Heart left ventricle (tissue), 16 donors: ENCODE data around the gene GABPB1. TPM values are rescaled to one million over a fixed set of nuclear protein-coding genes. Genes with fewer than 3 reads are reported as not detected.

Experiments
- ATAC-seq, 4 donors: fragments of 200-7000 bp; cut with Tn5 transposase; one replicate each; pipeline ENCODE4 v1.9.1; 2020 to 2022; ENCODE audit warnings: moderate library complexity in 4 of 4, mild to moderate bottlenecking in 3 of 4, moderate number of reproducible peaks in 1 of 4
- DNase-seq, 5 donors: peaks; one replicate each; pipeline ENCODE4 v3.0.0-alpha.2; 2020
- H3K27ac ChIP-seq, 12 donors: fragments of 200-600 bp; sonication (generic) in 4 of 12; one replicate each; pipeline versions ENCODE4 v1.5.0 to v1.8.0; 2016 to 2022; ENCODE audit warnings: mild to moderate bottlenecking in 2 of 12
- H3K27me3 ChIP-seq, 9 donors: fragments of 200-600 bp; sonication (generic) in 2 of 9; one replicate each; pipeline versions ENCODE4 v1.5.1 to v1.8.0; 2016 to 2022; ENCODE audit warnings: mild to moderate bottlenecking in 3 of 9
- H3K36me3 ChIP-seq, 9 donors: fragments of 200-600 bp; sonication (generic) in 2 of 9; one replicate each; pipeline versions ENCODE4 v1.5.0 to v1.8.0; 2018 to 2022; ENCODE audit warnings: mild to moderate bottlenecking in 2 of 9
- H3K4me1 ChIP-seq, 12 donors: fragments of 200-600 bp; sonication (generic) in 4 of 12; one replicate each; pipeline versions ENCODE4 v1.5.0 to v1.8.0; 2016 to 2022; ENCODE audit warnings: mild to moderate bottlenecking in 3 of 12
- H3K4me3 ChIP-seq, 12 donors: fragments of 200-600 bp; sonication (generic) in 4 of 12; one replicate each; pipeline versions ENCODE4 v1.5.0 to v1.8.0; 2017 to 2022; ENCODE audit warnings: mild to moderate bottlenecking in 9 of 12, moderate library complexity in 4 of 12
- H3K9me3 ChIP-seq, 12 donors: fragments of 200-600 bp; sonication (generic) in 4 of 12; one replicate each; pipeline versions ENCODE4 v1.5.0 to v1.8.0; 2016 to 2022; ENCODE audit warnings: mild to moderate bottlenecking in 1 of 12
- CTCF ChIP-seq, 12 donors: fragments of 200-600 bp; sonication (generic) in 4 of 12; IDR thresholded peaks; one replicate each; pipeline versions ENCODE4 v1.5.0 to v1.8.0; 2018 to 2022; ENCODE audit warnings: antibody characterized with exemption in 12 of 12, mild to moderate bottlenecking in 5 of 12
- POLR2A ChIP-seq, 2 donors: fragments of 450-650 bp; IDR thresholded peaks; one replicate each; pipeline ENCODE4 v1.6.1; 2017; ENCODE audit warnings: antibody characterized with exemption in 2 of 2, mild to moderate bottlenecking in 2 of 2, moderate library complexity in 2 of 2
- WGBS, 4 donors: extraction: QIAGEN DNeasy Blood & Tissue Kit in 2 of 4; methylation state at CpG; one replicate each; pipeline versions ENCODE4 v1.1.5 to v1.1.7; 2013 to 2018; 5-methylcytosine and 5-hydroxymethylcytosine counted together
- intact Hi-C, 10 donors: fragments of 100-400 bp; cut with DNase I; formaldehyde crosslinking; loops; one replicate each; pipeline versions ENCODE4 v1.11.1 to v1.14.2; 2022
- polyA plus RNA-seq, 2 donors: library from polyadenylated mRNA; stranded (reverse); fragments of 200-250 nt; gene quantifications; one replicate each; pipeline ENCODE4 v1.2.3, GENCODE V29; 2013
- total RNA-seq, 9 donors: library from RNA; depleted of rRNA in 2 of 9; stranded (reverse); fragments of >200 nt in 2 of 9; fragmentation: NEBNext Ultra II Directional in 3 of 9; extraction: Animal tissue kit (Norgen Biotek cat#: 25700) in 3 of 9; gene quantifications; one replicate each; pipeline versions ENCODE4 v1.1.0 to v1.2.4, GENCODE V29; 2016 to 2023
- donor health status: ischemic (EF 13 %, LVEDD 7.1; RV severe dilation, severe dysfunction).
- donor health status: healthy with polysubstance abuse.
- donor health status: DM: no; HTN: yes; CAD: no.
- donor health status: DM: no; HTN: no; CAD: no.
- donor health status: ischemic (EF 25% LVEDD 6.9; RV normal size, moderate dysfunction).
- donor health status: ischemic (EF 25% LVEDD 5.7; RV mildly dilated, moderate dysfunction).
- donor health status: healthy.
- donor health status: DM: yes; HTN: yes; CAD: no.
- donor health status: ischemic (EF 35%, LVEDD 5.7; RV mildly dilated, moderate dysfunction).
- donor health status: nonischemic (EF 11% LVEDD 7.7; RV severe dilation, severe dysfunction).
- donor health status: DM: yes; HTN: yes; CAD: no.
- donor health status: PGD.
- donor health status: ischemic (EF 29% LVEDD 5.4; RV normal size, mild dysfunction).
- donor health status: nonischemic (EF 23%, LVEDD 6.1; RV moderate dilation, normal function).

The GABPB1 gene
- total and polyA plus RNA-seq, 11 donors = 3.6 to 14.2 (median 9.6) TPM

- 93 to 98% (median 95%) methylated on average over 3 of the region's 3 CpGs for WGBS, 4 donors
- Histone ChIP-seq H3K27me3 (no peaks in the 10 kb centered on the region), H3K9me3 (no peaks in the 10 kb centered on the region), H3K4me1 (no peaks in the 10 kb centered on the region), H3K4me3 (no peak overlapping the region), H3K27ac (no peak overlapping the region), H3K36me3 (no peaks in the 10 kb centered on the region)
- no peak for DNase-seq
- intact Hi-C loops = no loop called here
- ATAC-seq = no peak
- TF ChIP-seq POLR2A (IDR thresholded peaks at IDR 0.05) = no peak
- TF ChIP-seq CTCF (IDR thresholded peaks at IDR 0.05) = no peak
Measured at GRCh38 chr15:50328116-50328515, 26.9 kb downstream of the GABPB1 start.

- Histone ChIP-seq H3K4me1 (peaks cover 0 to 12% (median 0%) of the 10 kb centered on the region in 12 donors), H3K27ac (no peak overlapping the region), H3K9me3 (no peaks in the 10 kb centered on the region), H3K36me3 (no peaks in the 10 kb centered on the region), H3K4me3 (no peak overlapping the region), H3K27me3 (no peaks in the 10 kb centered on the region)
- TF ChIP-seq CTCF (IDR thresholded peaks at IDR 0.05) = no peak
- TF ChIP-seq POLR2A (IDR thresholded peaks at IDR 0.05) = no peak
- intact Hi-C loops = no loop called here
- DNase-seq (no peak), ATAC-seq (no peak)
- WGBS, 4 donors = 50 to 67% (median 63%) methylated on average over 3 of the region's 3 CpGs
Measured at GRCh38 chr15:50321680-50322210, 33.3 kb downstream of the GABPB1 start.

GRCh38 chr15:50320504-50320903 lies 34.5 kb downstream of the GABPB1 start:
- intact Hi-C loops = no loop called here
- Histone ChIP-seq H3K36me3 (no peaks in the 10 kb centered on the region), H3K4me3 (no peak overlapping the region), H3K27me3 (no peaks in the 10 kb centered on the region), H3K4me1 (peaks cover 0 to 12% (median 0%) of the 10 kb centered on the region in 12 donors), H3K9me3 (no peaks in the 10 kb centered on the region), H3K27ac (no peak overlapping the region)
- no peak for ATAC-seq
- DNase-seq = no peak
- TF ChIP-seq CTCF (IDR thresholded peaks at IDR 0.05) = no peak
- TF ChIP-seq POLR2A (IDR thresholded peaks at IDR 0.05) = no peak

GRCh38 chr15:50318697-50319096 lies 36.3 kb downstream of the GABPB1 start:
- Histone ChIP-seq H3K4me1 (peaks cover 0 to 12% (median 0%) of the 10 kb centered on the region in 12 donors), H3K4me3 (no peak overlapping the region), H3K36me3 (no peaks in the 10 kb centered on the region), H3K9me3 (no peaks in the 10 kb centered on the region), H3K27ac (no peak overlapping the region), H3K27me3 (no peaks in the 10 kb centered on the region)
- 88 to 94% (median 91%) methylated on average over 4 of the region's 4 CpGs for WGBS, 4 donors
- TF ChIP-seq CTCF (IDR thresholded peaks at IDR 0.05) = no peak
- DNase-seq (no peak), ATAC-seq (no peak)
- intact Hi-C loops = no loop called here
